Renal pelvis (tissue), 12 donors: ENCODE measurements around the gene ADAM21. TPM values are rescaled to one million over a fixed set of nuclear protein-coding genes. Genes with fewer than 3 reads are reported as not detected.
"Not testable (repeated sequence)": the region's sequence is repeated elsewhere in the genome, so short reads cannot be mapped to it uniquely, and the experiment has no call there.

Experiments used
- DNase-seq: peaks from one replicate; pipeline ENCODE4 v3.0.0-alpha.2; 2013
- long read RNA-seq, 16 experiments: transcript quantifications; one replicate each; lab custom pipeline, GENCODE V29; 2026
- polyA plus RNA-seq, 3 donors: library from polyadenylated mRNA; unstranded; fragments of 120-200 nt; gene quantifications; one replicate each; pipeline ENCODE4 v1.2.1, GENCODE V29; 2013; ENCODE audit not compliant: insufficient read length in 3 of 3

The ADAM21 gene
- 1 to 10 TPM in 1 of 3 donors, under 1 TPM in 2; 0.27 to 1.1 (median 0.73) TPM for polyA plus RNA-seq
- long read RNA-seq, donor 1: 0 reads
- long read RNA-seq, donor 2: 0 reads
- long read RNA-seq, donor 3: 0 reads
- long read RNA-seq, donor 4: 0 reads
- long read RNA-seq, donor 5: 0 reads
- long read RNA-seq, donor 6: 0 reads
- long read RNA-seq, donor 7: 0 reads
- long read RNA-seq, donor 8: 0 reads
- long read RNA-seq, donor 9: 0 reads
- long read RNA-seq, donor 10: 0 reads
- long read RNA-seq, donor 11: 0 reads
- long read RNA-seq, donor 12: 0 reads
- long read RNA-seq, donor 13: 0 reads
- long read RNA-seq, donor 14: 0 reads
- long read RNA-seq, donor 15: 0 reads
- long read RNA-seq, donor 16: 0 reads

DNA sequence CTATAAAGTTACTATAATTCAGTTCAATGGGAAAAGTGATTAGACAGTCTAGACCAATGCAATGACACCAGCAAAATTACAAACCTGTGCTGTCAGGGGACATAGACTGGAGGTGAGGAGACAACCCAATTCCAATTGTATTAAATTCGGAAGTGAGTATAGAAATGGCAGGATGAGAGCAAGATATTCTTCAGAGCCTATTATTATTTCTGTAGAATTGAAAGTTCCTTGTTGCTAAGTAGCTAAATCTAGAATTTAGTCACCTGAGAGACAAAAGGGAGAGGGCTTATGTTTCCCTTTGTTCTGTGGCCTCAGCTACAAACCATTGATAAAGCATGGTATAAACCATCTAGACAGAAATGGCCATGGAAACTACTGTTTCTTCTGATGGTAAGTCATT is at the start of gene ADAM21:
ADAM21 (plus strand) TSS at position 301 of the 400 bp plus-strand sequence. CDS start 5,326 bp downstream, outside the sequence.
- no peak for DNase-seq

GRCh38 chr14:70403335-70403734 is 48.6 kb upstream of the ADAM21 start:
- DNase-seq: not testable (repeated sequence)

DNA sequence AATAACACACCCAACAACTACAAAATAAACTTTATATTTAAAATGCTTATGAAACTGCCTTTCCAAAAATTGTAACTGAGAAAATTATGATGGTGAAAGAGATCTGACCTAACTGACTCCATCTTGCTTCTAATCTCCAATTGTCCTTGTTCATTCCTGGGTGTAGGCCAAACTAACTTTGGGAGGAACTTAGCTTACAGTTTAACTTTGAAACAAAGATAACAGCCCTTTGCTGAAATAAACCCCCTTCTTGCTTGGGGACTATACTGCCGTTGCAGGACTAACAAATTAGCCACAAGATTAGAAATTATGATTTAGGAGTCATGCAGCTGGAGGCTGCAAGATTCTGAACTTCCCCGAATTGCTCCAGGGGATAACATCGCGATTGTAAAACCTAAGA is 45.8 kb upstream of the ADAM21 start:
- DNase-seq: not testable (repeated sequence)

- DNase-seq: no peak
Observed at GRCh38 chr14:70407621-70408020, 44.4 kb upstream of the ADAM21 start.

DNA sequence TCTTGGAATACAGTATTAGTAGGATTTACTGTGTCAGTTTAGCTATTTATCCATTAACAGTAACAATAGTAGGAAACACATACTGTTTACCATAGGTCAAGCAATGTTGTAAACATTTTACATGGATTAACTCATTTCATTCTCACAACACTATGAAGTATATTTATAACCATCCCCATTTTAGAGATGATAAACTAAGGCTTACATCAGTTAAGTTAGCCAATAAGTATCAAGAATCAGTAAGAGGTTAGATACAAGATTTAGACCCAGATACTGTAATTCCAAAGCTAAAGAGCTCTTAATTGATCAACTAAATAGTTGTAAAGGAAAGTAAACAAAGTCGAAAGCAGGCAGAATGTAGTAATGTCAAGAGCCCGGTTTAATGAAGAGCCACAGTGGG is 36.2 kb upstream of the ADAM21 start:
- no peak for DNase-seq

- no peak for DNase-seq
Observed at GRCh38 chr14:70416338-70416724, 35.6 kb upstream of the ADAM21 start.

DNA sequence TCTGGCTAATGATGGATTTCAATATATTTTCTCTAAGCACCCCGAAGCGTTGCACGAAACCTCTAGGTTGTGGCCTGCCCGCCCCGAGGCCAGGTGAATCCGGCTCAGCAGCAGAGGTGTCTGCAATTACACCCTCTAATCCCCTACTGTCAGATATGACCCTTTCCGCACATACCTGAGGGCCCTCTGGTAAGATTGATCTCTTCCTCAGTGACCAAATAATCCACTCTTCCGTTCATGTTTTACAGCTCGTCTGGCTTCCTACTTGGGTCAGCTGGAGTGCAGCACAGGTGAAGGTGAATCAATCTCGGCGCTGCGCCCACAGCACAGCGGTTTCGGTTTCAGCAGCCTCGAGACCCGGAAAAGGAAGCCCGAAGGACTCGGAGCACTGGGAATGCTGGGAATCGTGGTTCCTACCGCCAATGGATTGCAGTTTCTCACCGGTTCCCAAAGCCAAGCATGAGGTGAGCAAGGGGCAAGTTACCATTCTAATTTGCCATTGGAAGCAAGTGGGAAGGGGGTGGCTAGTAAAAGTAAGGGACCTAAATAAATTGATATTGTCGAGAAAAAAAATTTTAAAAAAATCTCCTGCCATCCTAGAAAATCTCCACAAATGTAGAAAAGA is 35.1 kb upstream of the ADAM21 start, which contains the start of gene SYNJ2BP:
SYNJ2BP (minus strand) TSS at position 366 of the 625 bp plus-strand sequence; CDS start at position 239, 127 bp downstream.
- DNase-seq: peak; percentile 67

DNA sequence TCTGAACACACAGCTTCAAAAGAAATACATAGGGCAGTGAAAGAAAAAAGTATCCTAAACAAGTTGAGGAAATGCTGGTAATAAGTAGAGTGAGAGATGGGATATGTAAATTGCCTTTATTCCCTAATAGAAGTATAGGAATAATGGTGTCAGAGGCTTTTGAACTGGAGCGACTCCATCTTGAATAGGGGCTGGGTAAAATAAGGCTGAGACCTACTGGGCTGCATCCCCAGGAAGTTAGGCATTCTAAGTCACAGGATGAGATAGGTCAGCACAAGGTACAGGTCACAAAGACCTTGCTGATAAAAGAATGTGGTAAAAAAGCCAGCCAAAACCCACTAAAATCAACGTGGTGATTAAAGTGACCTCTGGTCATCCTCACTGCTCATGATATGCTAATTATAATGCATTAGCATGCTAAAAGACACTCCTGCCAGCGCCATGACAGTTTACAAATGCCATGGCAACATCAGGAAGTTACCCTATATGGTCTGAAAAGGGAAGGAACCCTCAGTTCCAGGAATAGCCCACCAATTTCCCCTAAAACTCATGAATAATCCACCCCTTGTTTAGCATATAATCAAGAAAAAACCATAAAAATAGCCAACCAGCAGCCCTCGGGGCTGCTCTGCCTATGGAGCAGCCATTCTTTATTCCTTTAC is 32.6 kb upstream of the ADAM21 start:
- not testable (repeated sequence) for DNase-seq

DNA sequence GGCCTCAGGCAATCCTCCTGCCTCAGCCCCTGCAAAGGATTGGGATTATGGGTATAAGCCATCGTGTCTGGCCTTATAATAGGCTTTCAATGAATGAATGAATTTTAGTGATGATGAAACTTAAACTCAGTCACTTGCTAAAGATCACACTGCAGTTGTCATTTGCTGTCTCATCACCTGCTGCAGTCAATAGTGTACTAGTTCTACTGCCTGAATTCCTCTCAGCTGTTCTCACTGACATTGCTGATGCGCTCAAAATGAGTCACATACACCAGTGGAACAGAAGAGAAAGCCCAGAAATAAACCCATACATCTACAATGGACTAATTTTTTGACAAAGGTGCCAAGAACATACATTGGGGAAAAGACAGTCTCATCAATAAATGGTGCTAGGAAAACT is 29.4 kb upstream of the ADAM21 start:
- no peak for DNase-seq

DNA sequence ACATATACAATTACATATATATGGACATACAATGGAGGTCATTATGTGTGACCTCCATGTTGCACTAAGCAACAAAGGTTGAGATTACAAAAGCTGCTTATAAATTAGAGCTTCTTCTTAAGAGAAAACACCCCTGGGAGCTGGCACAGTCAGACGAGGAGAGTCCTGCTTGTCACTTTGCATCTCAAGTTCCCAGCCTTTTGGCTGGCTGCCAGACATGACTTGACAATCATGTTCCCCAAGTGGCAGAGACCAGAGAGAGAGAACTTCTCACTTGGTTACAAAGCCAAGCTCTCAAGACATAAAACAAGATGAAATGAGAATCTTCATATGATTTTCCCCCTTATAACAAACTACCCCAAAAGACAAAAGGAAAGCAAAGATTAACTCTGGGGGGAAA is 26.6 kb upstream of the ADAM21 start:
- DNase-seq: no peak

DNA sequence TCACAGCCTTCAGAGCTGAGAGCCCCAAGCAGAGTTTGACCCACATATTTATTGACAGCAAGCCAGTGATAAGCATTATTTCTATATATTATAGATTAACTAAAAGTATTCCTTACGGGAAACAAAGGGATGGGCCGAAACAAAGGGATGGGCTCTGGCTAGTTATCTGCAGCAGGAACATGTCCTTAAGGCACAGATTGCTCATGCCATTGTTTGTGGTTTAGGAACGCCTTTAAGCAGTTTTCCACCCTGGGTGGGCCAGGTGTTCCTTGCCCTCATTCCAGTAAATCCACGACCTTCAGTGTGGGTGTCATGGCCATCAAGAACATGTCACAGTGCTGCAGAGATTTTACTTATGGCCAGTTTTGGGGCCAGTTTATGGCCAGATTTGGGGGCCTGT is 25.4 kb upstream of the ADAM21 start:
- not testable (repeated sequence) for DNase-seq

DNA sequence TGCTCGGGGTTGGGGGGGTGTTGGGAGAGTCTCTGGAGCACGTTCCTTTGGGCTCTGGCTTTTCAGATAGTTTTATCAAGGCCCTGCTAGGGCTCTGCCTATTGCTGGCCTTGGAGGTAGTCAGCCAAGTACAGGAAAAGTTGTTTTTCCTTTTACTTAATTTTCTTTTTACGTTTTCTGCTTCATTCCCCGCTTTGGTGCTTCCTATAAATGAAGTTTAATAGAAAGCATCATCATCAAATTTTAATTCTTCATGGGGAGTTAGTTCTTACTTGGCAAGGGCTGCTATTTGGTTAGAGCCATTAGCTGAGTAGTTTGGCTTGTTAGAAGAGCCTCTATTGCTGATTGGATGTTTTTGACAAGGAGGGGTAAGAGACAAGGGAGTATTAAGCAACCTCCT is 15.1 kb upstream of the ADAM21 start:
- DNase-seq: no peak

DNA sequence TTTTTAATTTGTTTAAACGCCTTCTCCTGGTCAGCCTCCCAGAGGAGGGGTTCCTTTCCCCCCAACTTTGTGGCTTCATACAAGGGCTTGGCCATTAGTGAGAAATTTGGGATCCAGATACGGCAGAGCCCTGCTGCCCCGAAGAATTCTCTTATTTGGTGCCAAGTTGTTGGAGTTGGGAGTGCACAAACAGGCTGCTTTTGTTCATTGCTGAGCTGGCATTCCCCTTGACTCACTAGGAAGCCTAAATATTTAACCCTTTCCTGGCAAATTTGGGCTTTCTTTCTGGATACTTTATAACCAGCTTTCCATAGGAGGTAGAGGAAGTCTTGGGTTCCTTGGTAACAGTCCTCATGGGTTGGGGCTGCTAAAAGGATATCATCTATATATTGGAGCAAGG is 10.3 kb upstream of the ADAM21 start:
- DNase-seq: no peak

DNA sequence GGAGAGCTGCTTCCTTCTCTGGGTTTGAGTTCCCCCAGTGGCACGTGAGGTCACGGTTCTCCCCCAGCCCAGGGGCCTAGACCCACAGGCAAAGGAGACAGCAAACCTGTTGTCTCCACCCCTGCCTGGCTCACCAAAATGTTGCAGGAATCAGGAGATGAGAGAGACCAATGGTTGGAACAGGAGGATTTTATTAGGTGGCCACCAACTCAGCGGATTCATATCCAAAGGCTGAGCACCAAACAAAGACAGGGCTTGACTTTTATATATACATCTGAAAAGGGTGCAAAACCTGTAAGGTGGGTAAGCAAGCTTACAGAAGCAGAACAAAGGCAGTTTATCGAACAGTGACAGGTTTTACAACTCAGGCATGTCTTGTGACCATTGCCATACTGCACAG is 9.2 kb upstream of the ADAM21 start:
- DNase-seq: no peak

DNA sequence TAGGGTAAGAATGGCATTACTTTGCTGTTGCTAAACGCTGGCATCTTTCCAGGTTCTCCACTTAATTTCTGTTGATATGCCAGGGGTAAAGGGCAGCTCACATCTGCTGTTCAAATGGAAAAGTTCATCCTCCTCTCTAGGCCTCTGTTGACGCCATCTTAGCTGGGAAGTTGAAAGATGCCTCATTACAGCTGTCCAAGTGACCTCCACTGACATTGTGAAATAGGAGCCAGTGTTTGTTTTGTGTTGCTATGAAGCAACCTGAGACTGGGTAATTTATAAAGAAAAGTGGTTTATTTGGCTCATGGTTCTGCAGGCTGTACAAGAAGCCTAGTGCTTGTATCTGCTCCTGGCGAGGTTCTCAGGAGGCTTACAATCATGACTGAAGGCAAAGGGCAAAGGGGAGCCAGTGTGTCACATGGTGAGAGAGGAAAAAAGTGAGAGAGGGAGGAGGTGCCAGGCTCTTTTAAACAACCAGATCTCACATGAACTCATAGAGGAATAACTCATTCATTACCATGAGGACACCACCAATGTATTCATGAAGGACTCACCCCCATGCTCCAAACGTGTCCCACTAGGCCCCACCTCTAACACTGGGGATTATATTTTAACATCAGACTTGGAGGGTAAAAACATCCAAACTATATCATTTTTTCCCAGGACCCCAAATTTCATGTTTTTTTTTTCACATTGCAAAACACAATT is 3.2 kb upstream of the ADAM21 start:
- peak; percentile 5 for DNase-seq

DNA sequence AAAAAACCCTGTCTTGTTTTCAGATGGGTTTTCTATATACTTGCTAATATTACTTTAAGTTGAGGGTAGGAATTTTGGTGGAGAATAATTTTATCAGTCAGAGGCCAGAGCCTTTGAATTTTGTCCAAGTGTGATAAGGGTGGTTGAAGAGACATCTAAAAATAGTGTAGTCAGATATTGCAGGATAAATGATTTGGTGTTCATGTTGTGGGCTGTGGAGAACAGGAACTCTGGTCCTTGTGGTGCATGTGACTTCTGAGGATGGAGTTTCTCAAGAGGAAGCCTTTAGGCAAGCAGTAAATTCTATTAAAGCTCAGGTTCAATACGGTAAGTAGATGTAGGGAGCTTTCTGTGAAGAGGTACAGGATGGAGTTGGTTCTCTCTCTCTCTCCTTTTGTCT is 2.8 kb downstream of the ADAM21 start:
- DNase-seq: no peak

DNA sequence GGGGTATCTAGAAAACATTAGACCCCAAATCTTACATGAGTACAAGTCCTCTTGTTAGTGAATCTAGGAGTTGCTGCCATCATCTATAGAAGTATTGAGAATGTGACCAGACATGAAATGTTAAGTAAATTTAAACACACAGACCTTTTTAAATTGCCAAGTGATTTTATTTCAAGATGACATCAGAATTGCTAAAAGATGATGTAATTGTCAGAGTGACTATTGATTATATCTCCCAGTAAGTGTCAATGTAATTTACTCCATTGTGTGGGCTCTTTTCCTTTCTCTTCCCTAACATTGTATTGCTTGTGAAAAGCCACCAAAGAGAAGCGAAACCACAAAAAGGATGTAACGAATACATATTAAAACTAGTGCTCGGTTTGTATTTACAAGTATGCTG is 16.8 kb downstream of the ADAM21 start:
- DNase-seq: no peak

DNA sequence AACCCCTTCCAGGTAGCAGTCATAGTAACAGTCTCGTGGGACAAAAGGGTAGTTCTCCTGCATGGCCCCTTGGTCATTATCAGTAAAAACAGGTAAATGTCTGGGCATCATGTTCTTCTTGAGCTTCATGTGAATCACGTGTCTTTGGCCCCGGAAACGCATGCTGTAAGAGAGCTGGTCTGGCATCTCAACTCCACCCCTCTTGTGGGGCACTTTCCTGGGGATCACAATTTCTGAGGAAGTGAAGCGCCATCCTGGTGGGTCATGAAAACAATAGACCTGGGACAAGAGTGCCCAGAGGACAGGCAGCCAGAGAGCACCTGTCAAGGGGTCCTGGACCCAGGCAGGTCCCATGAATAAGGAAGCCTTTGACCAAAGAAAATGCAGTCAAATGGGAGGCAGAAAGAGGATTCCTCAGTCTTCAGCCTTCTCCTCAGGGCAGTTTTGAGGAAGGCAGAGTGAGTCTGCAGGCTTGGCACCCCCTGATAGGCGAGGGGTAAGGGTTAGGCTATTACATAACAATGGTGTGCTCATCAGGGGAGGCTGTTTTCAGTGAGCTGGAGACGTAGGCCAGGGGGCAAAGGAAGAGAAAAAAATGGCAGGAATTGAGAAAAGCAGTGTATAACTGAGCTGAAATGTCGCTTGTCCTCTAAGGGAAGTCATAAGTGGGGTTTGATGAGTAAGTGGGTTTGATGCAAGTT is 19.0 kb downstream of the ADAM21 start:
- DNase-seq: not testable (repeated sequence)

DNA sequence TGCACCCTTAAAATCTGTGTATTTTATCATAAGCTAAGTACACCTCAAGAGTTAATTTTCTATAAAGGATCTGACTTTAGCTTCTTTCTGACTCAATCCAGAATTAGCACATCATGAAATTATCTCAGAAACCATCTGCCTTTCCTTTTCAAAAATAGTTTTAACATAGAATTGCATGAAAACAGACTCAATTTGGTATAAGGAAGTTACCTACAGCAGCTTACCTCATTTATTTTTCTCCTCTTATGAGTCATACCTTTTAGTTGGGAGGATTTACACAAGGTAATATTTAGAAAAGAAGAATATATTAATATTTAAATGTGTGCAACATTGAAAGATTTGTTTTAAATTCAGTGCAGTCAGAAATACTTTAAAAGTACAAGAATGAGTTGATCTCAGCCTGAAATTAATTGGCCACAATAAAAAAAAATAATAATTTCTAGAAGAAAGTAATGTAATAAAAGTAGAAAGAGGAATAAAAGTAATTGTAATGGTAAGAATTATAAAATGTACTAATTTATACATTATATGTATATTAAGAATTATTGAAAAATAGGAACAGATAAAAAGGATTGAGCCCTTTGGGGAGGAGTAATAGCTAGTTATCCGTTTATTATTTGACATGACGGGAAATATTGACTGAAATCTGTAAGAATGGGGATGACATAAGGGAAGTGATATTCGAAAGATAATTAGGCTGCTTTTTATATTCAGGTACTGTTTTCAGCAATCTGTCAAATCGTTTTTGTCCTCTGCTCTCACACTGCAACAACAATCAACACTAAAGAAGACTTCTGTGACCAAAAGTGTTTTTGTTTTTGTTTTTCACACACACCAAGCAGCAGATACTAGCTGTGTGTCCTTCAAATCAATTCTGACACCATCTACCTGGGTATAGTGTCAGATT is 20.5 kb downstream of the ADAM21 start:
- DNase-seq: no peak

DNA sequence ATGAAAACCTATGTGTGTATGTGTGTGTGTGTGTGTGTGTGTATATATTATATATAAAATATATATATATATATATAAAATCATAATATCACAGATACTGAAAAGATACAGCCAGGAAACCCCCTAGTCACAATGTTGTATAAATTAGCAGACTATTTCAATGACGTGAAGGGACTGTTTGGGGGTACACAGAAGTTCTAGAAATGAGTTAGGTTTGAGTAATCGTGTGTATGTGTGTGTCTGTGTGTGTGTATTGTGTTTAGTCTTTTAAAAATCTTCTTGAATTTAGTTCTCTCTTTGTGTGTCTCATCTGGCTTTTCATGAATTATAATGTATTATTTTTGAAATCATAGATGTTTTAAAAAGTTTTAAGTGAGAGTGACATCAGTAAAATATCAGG is 21.9 kb downstream of the ADAM21 start:
- no peak for DNase-seq

DNA sequence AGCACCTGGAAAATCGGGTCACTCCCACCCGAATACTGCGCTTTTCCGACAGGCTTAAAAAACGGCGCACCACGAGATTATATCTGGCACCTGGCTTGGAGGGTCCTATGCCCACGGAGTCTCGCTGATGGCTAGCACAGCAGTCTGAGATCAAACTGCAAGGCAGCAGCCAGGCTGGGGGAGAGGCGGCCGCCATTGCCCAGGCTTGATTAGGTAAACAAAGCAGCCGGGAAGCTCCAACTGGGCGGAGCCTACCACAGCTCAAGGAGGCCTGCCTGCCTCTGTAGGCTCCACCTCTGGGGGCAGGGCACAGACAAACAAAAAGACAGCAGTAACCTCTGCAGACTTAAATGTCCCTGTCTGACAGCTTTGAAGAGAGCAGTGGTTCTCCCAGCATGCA is 23.5 kb downstream of the ADAM21 start:
- DNase-seq: not testable (repeated sequence)
